Measurements from ENCODE around the gene NDUFAF8. TPM values are rescaled to one million over a fixed set of nuclear protein-coding genes. Genes with fewer than 3 reads are reported as not detected.

Gene NDUFAF8
- total and polyA plus RNA-seq, 9 donors, result 14.6 to 66.3 (median 33.9) TPM

DNA sequence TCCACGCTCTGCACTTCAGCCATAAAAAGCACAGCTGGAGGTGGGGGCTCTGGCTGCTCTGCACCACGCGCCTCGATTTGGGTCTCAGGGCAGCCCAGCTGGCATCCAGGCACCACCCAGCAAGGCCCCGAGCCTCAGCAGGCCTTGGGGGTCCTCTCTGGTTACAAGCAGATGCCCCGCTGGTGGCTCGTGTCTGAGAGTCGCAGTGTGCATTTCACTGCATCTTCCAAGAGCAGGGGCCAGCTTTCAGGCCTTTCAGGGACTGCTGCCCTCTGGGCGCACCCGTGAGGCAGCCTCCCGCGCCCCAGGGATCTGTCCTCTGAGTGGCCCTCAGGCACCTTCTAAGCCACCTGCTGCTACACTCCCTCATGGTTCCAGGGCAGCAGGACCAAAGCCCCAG lies 25.5 kb downstream of the NDUFAF8 start:
- 91 to 96% (median 91%) methylated on average over 11 to 12 of the region's 12 CpGs for WGBS, 3 donors
- Histone ChIP-seq H3K4me1 (ENCODE audit: insufficient read depth) (no peaks in the 10 kb centered on the region), H3K27me3 (no peaks in the 10 kb centered on the region), H3K27ac (no peak overlapping the region), H3K4me3 (no peak overlapping the region), H3K9me3 (no peaks in the 10 kb centered on the region), H3K36me3 (no peaks in the 10 kb centered on the region)
- no peak for DNase-seq
- TF ChIP-seq POLR2A (IDR thresholded peaks at IDR 0.05) (no peak), EP300 (IDR thresholded peaks at IDR 0.05) (no peak), CTCF (IDR thresholded peaks at IDR 0.05) (no peak)
- intact Hi-C loops (cut with DNase I), result no loop called here

GRCh38 chr17:81265576-81265975 lies 26.5 kb downstream of the NDUFAF8 start:
- Histone ChIP-seq H3K9me3 (no peaks in the 10 kb centered on the region), H3K4me3 (no peak overlapping the region), H3K36me3 (no peaks in the 10 kb centered on the region), H3K27me3 (no peaks in the 10 kb centered on the region), H3K4me1 (ENCODE audit: insufficient read depth) (no peaks in the 10 kb centered on the region), H3K27ac (no peak overlapping the region)
- DNase-seq, result no peak
- TF ChIP-seq CTCF (IDR thresholded peaks at IDR 0.05) (no peak), EP300 (IDR thresholded peaks at IDR 0.05) (no peak), POLR2A (IDR thresholded peaks at IDR 0.05) (no peak)
- WGBS, 3 donors, result 95 to 98% (median 96%) methylated on average over 22 of the region's 22 CpGs
- intact Hi-C loops (cut with DNase I), result no loop called here

DNA sequence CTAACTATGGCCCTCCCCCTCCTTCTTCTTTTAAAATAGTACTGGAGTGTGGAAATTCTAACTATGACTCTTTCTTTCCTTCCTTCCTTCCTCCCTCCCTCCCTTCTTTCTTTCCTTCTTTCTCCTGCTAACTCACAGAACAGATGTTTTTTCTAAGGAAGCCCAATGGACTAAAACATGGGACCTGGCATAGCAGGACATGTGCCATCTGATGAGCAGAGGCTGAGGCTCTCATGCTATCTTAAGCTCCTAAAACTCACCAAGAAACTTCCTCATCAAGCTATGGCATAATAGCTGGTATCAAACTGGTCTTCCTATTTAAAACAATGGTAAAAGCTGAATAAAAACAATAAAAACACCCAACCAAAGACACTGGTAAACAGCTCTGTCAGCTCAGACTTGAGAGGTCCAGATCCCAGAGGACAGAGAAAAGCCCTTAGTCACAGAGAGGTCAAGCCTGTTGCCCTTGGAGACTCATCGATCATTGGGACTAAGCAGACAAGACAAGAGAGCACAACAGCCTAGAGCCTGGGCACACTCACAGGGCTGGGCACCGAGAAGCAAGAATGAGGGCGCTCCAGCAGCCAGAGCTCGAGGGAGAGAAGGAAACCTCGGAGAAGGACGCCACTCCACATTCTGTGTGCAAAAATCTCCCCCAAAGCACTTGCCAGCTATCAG lies 28.4 kb downstream of the NDUFAF8 start:
- no peak for DNase-seq
- TF ChIP-seq EP300 (IDR thresholded peaks at IDR 0.05) (no peak), POLR2A (IDR thresholded peaks at IDR 0.05) (no peak), CTCF (IDR thresholded peaks at IDR 0.05) (no peak)
- Histone ChIP-seq H3K36me3 (no peaks in the 10 kb centered on the region), H3K4me3 (no peak overlapping the region), H3K9me3 (no peaks in the 10 kb centered on the region), H3K27me3 (no peaks in the 10 kb centered on the region), H3K4me1 (ENCODE audit: insufficient read depth) (no peaks in the 10 kb centered on the region), H3K27ac (no peak overlapping the region)
- WGBS, 3 donors, result 85 to 92% (median 91%) methylated on average over 6 of the region's 6 CpGs
- intact Hi-C loops (cut with DNase I), result no loop called here

- WGBS, 3 donors, result 89 to 94% (median 90%) methylated on average over 18 of the region's 18 CpGs
- Histone ChIP-seq H3K27me3 (no peaks in the 10 kb centered on the region), H3K9me3 (no peaks in the 10 kb centered on the region), H3K27ac (no peak overlapping the region), H3K4me1 (ENCODE audit: insufficient read depth) (no peaks in the 10 kb centered on the region), H3K4me3 (no peak overlapping the region), H3K36me3 (no peaks in the 10 kb centered on the region)
- no peak for TF ChIP-seq CTCF (IDR thresholded peaks at IDR 0.05)
- TF ChIP-seq POLR2A (IDR thresholded peaks at IDR 0.05), result no peak
- no peak for TF ChIP-seq EP300 (IDR thresholded peaks at IDR 0.05)
- DNase-seq, result no peak
- intact Hi-C loops (cut with DNase I), result no loop called here
These were observed 31.2 kb downstream of the NDUFAF8 start for GRCh38 chr17:81270279-81270678.
